Smooth muscle cell (in vitro differentiated cells): ENCODE measurements around the gene DMAP1. TPM values are rescaled to one million over a fixed set of nuclear protein-coding genes. Genes with fewer than 3 reads are reported as not detected.

Source experiments
- DNase-seq: peaks from one replicate; lab custom pipeline; 2025; ENCODE audit not compliant: unreplicated experiment; lab: John Stamatoyannopoulos, UW
- H2AFZ ChIP-seq: fragments of 200-600 bp; sonication (generic); 2 replicates; pipeline ENCODE4 v1.6.0; 2016; ENCODE audit warnings: antibody characterized with exemption, low read depth, mild to moderate bottlenecking
- H3F3A ChIP-seq: fragments of 200-600 bp; sonication (generic); 2 replicates; pipeline ENCODE4 v1.6.0; 2017; ENCODE audit warnings: antibody characterized with exemption, low read depth
- H3K27ac ChIP-seq: fragments of 200-600 bp; sonication (generic); 2 replicates; pipeline ENCODE4 v1.5.1; 2016; ENCODE audit warnings: low read depth, mild to moderate bottlenecking
- H3K27me3 ChIP-seq: fragments of 200-600 bp; sonication (generic); 2 replicates; pipeline ENCODE4 v1.6.1; 2016; ENCODE audit warnings: low read depth, mild to moderate bottlenecking
- H3K36me3 ChIP-seq: fragments of 200-600 bp; sonication (generic); 2 replicates; pipeline ENCODE4 v1.5.1; 2016; ENCODE audit warnings: low read depth
- H3K4me1 ChIP-seq: fragments of 200-600 bp; sonication (generic); 2 replicates; pipeline ENCODE4 v1.5.1; 2016; ENCODE audit warnings: low read depth
- H3K4me2 ChIP-seq: fragments of 200-600 bp; sonication (generic); 2 replicates; pipeline ENCODE4 v1.6.0; 2016; ENCODE audit warnings: mild to moderate bottlenecking
- H3K4me3 ChIP-seq: fragments of 200-600 bp; sonication (generic); 2 replicates; pipeline ENCODE4 v1.5.1; 2016; ENCODE audit warnings: mild to moderate bottlenecking
- H3K79me2 ChIP-seq: fragments of 200-600 bp; sonication (generic); 2 replicates; pipeline ENCODE4 v1.6.0; 2016; ENCODE audit warnings: low read depth, mild to moderate bottlenecking
- H3K9ac ChIP-seq: fragments of 200-600 bp; sonication (generic); 2 replicates; pipeline ENCODE4 v1.6.0; 2016; ENCODE audit warnings: low read depth
- H3K9me3 ChIP-seq: fragments of 200-600 bp; sonication (generic); replicated peaks from 2 replicates; pipeline ENCODE4 v1.5.1; 2016; ENCODE audit warnings: low read depth
- H4K20me1 ChIP-seq: fragments of 200-600 bp; sonication (generic); 2 replicates; pipeline ENCODE4 v1.6.0; 2016; ENCODE audit warnings: low read depth
- CTCF ChIP-seq: fragments of 200-600 bp; sonication (generic); IDR thresholded peaks from 2 replicates; pipeline ENCODE4 v1.5.1; 2017; ENCODE audit warnings: borderline replicate concordance, mild to moderate bottlenecking, antibody characterized with exemption; ENCODE audit not compliant: insufficient read depth, poor library complexity, severe bottlenecking
- WGBS: methylation state at CpG from one replicate; pipeline ENCODE4 v1.1.7; 2016; ENCODE audit warnings: low lambda C conversion rate; 5-methylcytosine and 5-hydroxymethylcytosine counted together
- polyA plus RNA-seq: library from polyadenylated mRNA; unstranded; fragments of >200 nt; fragmentation: Nextera tagmentation; extraction: Ambion mirVana; gene quantifications from 2 replicates; pipeline ENCODE4 v1.2.1, GENCODE V29; 2016
- total RNA-seq: library from RNA; depleted of rRNA; stranded (reverse); fragments of >200 nt; gene quantifications from 2 replicates; pipeline ENCODE4 v1.2.3, GENCODE V29; 2014

Gene DMAP1
- total and polyA plus RNA-seq, 2 experiments from 2014 or later: 17.9 to 34.8 TPM

DNA sequence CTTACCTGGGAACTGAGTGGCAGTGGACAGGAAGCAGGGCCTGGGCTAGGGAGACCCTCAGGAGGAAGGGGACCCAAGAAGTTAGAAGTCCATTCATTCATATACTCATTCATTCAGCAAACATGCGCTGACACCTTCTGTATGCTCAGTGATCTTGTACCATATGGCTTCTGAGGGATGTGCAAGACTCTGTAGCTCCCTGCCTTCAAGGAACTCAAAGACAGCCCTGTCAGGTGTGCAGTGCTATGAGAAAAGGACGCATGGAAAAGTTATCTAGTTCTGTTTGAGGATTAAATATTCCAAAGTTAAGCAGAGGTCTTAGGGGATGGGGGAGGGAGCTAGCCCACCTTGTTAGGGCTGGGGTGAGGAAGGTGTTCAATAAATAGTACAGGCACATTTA is 12.5 kb downstream of the DMAP1 start:
- DNase-seq: no peak
- Histone ChIP-seq H3F3A (no peaks in the 10 kb centered on the region), H3K27ac (no peak overlapping the region), H3K79me2 (no peaks in the 10 kb centered on the region), H3K4me3 (no peak overlapping the region), H3K27me3 (no peaks in the 10 kb centered on the region), H3K4me1 (no peaks in the 10 kb centered on the region), H3K4me2 (no peak overlapping the region), H3K36me3 (no peaks in the 10 kb centered on the region), H3K9me3 (no peaks in the 10 kb centered on the region), H3K9ac (no peak overlapping the region), H2AFZ (no peak overlapping the region), H4K20me1 (no peaks in the 10 kb centered on the region)
- 100% methylated on average over 2 of the region's 2 CpGs for WGBS
- no peak for TF ChIP-seq CTCF

- Histone ChIP-seq H3K4me3 (no peak overlapping the region), H3K79me2 (no peaks in the 10 kb centered on the region), H3K4me2 (no peak overlapping the region), H3F3A (no peaks in the 10 kb centered on the region), H3K9me3 (no peaks in the 10 kb centered on the region), H3K27me3 (no peaks in the 10 kb centered on the region), H3K4me1 (no peaks in the 10 kb centered on the region), H3K36me3 (no peaks in the 10 kb centered on the region), H3K27ac (no peak overlapping the region), H2AFZ (no peak overlapping the region), H4K20me1 (no peaks in the 10 kb centered on the region), H3K9ac (no peak overlapping the region)
- WGBS: 100% methylated on average over 1 of the region's 1 CpG
- no peak for DNase-seq
- no peak for TF ChIP-seq CTCF
These were observed 13.9 kb downstream of the DMAP1 start for GRCh38 chr1:44227211-44227610.

DNA sequence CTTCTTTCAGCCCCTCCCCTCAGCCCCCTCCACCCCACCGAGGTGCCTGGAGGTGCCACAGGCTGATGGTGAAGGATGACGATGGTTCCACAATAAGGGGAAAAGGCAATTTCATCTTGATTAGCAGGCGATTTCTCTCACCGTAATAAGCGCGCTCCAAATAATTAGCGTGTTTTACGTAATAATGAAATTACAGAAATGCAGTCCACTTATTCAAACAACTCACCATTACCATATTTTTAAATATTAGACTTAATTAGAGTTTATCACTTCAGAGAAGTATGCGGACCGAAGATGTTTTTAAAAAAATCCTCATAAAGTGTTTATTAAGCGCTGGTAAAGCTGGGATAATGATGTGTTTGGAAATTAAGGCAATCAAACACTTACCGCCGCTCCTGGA is 14.9 kb downstream of the DMAP1 start:
- Histone ChIP-seq H3F3A (no peaks in the 10 kb centered on the region), H3K4me1 (no peaks in the 10 kb centered on the region), H3K27me3 (no peaks in the 10 kb centered on the region), H3K4me3 (no peak overlapping the region), H3K27ac (no peak overlapping the region), H3K9me3 (no peaks in the 10 kb centered on the region), H3K79me2 (no peaks in the 10 kb centered on the region), H2AFZ (no peak overlapping the region), H3K36me3 (no peaks in the 10 kb centered on the region), H4K20me1 (no peaks in the 10 kb centered on the region), H3K9ac (no peak overlapping the region), H3K4me2 (no peak overlapping the region)
- no peak for DNase-seq
- 95% methylated on average over 13 of the region's 13 CpGs for WGBS
- TF ChIP-seq CTCF: no peak

GRCh38 chr1:44229435-44230167 is 16.3 kb downstream of the DMAP1 start:
- WGBS: 99% methylated on average over 16 of the region's 16 CpGs
- H3K4me2 ChIP-seq: no peak overlapping the region
- DNase-seq: no peak
- no peaks in the 10 kb centered on the region for H4K20me1 ChIP-seq
- H3K27ac ChIP-seq: no peak overlapping the region
- no peaks in the 10 kb centered on the region for H3K4me1 ChIP-seq
- H3K36me3 ChIP-seq: no peaks in the 10 kb centered on the region
- no peaks in the 10 kb centered on the region for H3K79me2 ChIP-seq
- no peaks in the 10 kb centered on the region for H3K27me3 ChIP-seq
- H3K4me3 ChIP-seq: no peak overlapping the region
- no peak for TF ChIP-seq CTCF
- no peaks in the 10 kb centered on the region for H3F3A ChIP-seq
- no peak overlapping the region for H3K9ac ChIP-seq
- no peak overlapping the region for H2AFZ ChIP-seq
- H3K9me3 ChIP-seq: no peaks in the 10 kb centered on the region
